ENCODE data around the gene EME2.

EME2 gene

DNA sequence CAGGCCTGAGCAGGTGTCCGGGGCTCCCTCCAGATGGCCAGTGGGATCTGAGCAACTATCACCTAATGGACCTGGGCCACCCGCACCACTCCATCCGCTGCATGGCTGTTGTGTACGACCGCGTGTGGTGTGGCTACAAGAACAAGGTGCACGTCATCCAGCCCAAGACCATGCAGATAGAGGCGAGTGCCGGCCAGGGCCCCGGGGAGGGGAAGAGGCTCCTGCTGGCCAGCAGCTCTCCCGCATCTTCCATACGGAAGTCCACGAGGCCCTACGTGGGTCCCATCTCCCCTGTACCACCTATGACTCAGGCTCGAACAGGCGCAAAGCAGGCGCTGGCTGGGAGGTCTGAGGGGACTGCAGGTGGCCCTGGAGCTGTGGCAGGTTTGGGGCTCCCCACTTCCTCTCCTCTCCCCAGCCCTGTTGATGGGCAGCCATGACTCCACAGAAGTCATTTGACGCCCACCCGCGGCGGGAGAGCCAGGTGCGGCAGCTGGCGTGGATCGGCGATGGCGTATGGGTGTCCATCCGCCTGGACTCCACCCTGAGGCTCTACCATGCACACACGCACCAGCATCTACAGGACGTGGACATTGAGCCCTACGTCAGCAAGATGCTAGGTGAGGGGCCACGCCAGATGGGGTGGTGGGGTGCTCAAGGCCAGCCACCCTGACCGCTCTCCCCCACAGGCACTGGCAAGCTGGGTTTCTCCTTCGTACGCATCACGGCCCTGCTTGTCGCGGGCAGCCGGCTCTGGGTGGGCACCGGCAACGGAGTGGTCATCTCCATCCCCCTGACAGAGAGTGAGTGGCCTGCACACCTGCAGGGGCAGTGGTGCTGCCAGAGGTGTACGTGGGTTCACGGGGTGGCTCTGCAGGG is 5.3 kb upstream of the EME2 start:
- DNase-seq (ENCODE audit: low read depth), result no peak

- no peak for DNase-seq (ENCODE audit: low read depth)
Observed at GRCh38 chr16:1768061-1768766, 4.4 kb upstream of the EME2 start.

GRCh38 chr16:1768767-1769401 is 3.7 kb upstream of the EME2 start:
- no peak for DNase-seq (ENCODE audit: low read depth)

DNA sequence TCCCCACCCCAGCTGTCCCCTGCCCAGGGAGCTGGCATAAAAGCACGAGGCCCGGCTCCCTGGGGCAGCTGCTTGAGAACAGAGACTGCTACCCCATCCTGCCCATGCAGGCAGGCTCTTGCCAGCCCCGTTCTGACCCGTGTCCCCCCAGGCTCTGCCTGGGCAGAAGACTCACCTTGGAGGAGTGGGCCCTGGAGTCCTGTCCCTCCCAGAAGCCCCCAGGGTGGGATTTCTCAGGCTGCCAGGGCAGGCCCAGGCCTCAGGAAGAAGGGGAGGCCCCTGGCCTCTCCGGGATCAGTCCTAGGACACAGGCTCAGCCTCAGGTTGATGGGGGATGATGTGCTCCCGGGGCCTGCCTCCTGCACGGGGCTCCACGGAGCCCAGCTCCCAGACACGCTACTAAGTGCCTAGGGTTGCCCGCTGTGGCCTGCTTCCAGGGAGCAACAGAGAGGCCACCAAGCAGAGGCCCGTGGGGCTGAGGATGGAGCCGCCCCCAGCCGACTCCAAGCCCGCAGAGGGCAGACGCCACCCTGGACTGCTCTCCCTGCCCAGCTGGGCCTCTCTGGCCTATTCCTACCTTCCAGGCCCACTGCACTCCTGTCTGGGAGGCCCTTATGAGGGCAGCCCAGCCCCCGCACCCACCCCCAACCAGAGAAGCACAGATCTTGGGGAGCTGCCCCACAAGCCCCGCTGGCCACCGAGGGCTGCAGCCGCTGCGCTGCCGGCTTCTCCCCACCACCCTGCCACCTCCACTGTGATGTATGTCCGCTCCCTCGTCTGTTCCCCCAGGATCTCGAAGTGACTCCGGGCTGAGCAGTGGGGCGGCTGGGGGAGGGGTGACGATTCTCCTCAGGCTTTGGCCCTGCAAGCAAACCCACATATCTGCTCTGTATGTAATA is 3.0 kb upstream of the EME2 start:
- DNase-seq (ENCODE audit: low read depth), result no peak

DNA sequence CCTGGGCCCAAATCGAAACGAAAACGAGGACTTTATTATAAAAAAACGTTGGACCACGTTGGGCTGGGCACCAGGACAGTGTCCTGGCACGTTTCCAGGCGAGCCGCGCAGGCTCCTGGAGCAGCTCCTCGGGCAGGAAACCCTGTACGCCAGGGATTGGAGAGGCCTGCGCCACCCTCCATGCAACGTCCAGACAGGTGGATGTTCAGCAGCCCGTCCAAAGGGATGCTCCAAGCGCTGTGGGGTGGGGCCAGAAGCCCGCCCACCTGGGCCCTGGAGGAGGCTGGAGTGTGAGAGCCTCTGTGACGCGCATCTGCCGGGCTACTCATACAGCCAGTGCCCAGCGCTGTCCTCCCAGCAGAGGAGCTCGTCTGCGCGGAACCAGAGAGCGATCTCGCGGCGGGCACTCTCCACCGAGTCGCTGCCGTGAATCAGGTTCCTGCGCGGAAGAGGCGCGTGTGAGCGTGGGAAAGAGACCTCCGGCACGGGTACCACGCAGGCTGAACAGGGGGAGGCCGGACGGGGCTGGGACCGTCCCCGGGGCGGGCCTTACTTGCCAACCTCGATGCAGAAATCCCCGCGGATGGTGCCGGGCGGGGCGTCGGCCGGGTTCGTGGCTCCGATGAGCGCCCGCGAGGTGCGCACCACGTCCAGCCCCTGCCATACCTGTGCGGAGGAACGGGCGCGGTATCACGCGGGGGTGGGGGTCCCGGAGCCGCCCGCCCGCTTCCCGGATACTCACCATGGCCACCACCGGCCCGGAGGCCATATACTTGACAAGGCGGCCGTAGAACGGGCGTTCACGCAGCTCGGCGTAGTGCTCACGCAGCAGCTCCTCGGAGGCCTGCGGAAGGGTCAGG is 2.1 kb upstream of the EME2 start:
- peak; percentile 46 for DNase-seq (ENCODE audit: low read depth)

DNA sequence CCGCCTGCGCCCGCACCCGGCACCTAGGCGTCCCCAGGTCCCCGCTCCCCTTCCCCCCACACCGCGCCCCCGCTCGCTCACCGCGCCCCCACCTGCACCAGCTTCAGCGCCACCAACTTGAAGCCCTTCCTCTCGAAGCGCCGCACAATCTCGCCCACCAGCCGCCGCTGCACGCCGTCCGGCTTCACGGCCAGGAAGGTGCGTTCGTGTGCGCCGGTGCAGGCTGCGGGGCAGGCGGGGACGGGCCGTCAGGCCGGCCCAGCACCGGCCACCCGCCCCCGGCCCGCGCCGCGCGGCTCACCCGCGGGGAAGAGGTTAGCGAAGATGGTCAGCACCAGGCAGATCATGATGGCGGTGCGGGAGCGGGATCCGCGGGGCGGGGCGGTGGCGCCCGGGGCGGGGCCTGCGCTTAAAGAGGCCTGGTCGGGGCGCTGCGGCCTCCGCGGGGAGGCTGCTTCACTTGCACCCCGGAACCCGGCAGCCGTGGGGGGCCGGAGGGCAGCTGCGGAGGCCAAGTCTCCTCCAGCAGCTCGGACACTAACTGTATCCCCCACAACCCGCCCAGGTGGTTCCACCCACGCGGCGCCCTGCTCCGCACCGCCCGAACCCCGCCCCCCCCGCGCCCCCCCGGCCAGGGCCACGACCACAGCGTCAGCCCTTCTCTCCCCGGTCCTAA is 1.3 kb upstream of the EME2 start, which contains the start of gene NME3:
Gene NME3, minus strand, starts transcription at position 356 of the 676 bp plus-strand sequence. Its CDS starts 9 bp downstream, at position 347.
- peak; percentile 79 for DNase-seq (ENCODE audit: low read depth)

DNA sequence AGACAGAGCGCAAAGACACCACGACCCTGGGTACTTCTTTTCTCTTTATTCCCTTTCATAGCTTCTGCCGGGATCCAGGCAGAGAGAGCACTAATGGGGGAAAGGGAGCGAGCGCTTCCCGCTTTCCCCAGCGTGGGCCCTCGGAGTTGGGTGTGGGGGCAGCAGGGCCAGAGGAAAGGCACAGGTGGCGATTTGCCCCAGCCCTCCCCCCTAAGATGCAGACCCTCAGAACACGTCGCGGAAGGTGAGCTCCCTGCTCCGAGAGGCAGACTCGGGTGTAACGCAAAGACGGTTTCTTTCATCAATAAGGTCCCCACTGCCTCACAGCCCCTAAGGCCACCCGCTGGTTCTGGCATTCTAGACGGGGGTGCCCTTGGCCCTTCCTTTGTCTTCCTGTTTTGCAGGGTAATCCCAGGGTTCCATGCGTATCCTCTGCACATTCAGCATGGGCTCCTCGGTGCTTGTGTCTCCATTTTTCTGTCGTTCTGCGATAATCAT is 697 bp upstream of the EME2 start:
- no peak for DNase-seq (ENCODE audit: low read depth)

- DNase-seq (ENCODE audit: low read depth), result peak; percentile 79
Observed at GRCh38 chr16:1772908-1773702, 495 bp downstream of the EME2 start, which contains the start of gene MRPS34. MRPS34 (minus strand) TSS chr16:1773134; CDS start chr16:1773119, 15 bp downstream.

- DNase-seq (ENCODE audit: low read depth), result no peak
Observed at GRCh38 chr16:1773703-1774447, 1.3 kb downstream of the EME2 start.

- DNase-seq (ENCODE audit: low read depth), result no peak
Observed at GRCh38 chr16:1774448-1774780, 1.8 kb downstream of the EME2 start.

DNA sequence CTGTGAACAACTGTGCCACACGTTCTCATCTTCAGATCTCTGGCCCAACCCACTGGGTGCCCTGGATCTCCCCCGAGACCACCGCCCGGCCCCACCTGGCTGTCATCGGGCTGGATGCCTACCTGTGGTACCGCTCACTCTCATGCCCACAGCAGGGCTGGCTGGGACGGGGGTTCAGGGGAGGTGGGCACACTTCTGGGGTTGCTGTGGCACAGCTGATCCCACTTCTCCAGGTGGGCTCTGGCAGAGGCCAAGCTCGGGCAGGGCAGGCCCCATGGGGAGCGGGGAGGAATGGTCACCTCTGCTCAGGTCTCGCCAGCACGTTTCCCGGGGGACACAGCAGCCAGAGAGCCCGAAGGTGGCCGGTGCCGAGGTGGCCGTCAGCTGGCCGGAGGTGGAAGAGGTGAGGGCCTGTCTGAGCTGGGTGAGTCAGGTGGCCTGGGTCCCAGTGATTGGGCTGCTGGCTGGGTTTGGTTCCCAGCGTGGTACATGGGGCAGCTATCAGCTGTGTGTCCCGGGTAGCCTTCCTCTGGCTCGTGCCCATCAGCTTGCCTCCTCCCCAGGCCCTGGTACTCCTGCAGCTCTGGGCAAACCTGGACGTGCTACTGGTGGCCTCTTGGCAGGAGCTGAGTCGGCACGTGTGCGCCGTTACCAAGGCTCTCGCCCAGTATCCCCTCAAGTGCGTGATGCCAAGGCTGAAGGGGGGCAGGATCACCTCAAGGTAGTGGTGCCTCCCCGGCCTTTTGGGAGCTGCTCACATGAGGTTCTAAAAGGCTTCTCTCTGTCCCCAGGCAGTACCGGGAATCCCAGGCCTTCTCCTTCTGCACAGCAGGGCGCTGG is 2.6 kb downstream of the EME2 start:
- no peak for DNase-seq (ENCODE audit: low read depth)

DNA sequence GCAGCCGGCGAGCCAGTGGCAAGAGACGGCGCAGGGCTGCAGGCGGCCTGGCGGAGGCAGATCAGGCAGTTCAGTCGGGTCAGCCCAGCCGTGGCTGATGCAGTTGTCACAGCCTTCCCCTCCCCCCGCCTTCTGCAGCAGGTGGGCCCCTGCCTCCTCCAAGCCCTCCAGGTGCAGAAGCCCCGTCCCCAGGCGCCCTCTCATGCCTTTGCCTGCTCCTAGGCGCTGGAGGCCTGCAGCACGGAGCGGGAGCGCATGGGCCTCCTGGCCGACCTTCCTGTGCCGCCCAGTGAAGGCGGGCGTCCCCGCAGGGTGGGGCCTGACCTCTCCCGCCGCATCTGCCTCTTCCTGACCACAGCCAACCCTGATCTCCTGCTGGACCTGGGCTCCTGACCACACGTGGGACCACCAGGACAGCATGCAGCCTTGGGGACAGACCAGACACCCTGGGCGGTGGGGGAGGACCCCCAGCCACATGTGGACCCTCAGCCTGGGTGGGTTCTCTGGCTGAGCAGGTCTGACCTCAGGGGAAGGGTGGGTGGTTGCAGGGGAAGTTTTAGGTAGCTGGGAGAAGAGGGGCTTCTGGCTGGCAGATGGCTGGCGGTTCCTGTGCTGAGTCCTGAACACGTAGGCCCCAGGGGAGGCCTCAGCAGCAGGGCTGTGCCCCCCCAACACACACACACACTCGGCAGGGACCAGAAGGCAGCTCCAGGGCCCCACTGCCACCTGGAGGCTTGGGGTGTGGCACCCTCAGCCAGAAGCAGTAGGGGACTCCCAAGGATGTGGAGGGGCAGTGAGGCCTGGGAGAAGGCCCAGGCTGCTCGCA is 3.4 kb downstream of the EME2 start:
- no peak for DNase-seq (ENCODE audit: low read depth)

DNA sequence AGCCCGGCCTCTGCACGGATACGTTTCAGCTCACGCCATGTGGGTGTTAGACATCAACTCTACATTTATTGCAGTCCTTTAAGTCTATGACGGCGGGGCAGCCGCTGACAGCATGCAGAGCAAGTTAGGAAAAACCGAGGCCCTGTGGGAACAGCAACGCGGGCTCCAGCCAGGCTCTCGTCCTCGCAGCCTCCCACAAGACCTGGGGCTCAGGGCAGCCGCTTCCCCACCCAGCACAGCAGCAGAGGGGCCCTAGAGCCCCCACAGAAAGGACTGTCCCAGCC is 4.0 kb downstream of the EME2 start:
- no peak for DNase-seq (ENCODE audit: low read depth)

DNA sequence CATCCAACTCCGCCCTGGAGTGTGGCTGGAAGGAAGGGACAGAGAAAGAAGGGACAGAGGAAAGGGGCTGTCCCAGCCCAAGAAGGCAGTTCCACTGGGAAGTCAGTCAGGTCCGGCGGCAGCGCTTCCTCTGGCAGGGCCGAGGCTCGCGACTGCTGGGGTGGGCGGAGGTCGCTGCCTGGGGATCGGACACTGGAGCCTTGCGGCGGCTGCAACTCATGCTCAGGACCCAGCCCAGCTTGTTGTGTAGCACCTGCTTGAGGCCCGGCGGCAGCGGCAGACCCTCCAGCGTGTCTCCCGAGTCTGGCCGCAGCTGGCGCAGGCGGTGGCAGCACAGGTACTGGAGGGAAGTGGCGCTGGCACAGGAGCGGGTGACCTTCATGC is 4.4 kb downstream of the EME2 start:
- DNase-seq (ENCODE audit: low read depth), result no peak

DNA sequence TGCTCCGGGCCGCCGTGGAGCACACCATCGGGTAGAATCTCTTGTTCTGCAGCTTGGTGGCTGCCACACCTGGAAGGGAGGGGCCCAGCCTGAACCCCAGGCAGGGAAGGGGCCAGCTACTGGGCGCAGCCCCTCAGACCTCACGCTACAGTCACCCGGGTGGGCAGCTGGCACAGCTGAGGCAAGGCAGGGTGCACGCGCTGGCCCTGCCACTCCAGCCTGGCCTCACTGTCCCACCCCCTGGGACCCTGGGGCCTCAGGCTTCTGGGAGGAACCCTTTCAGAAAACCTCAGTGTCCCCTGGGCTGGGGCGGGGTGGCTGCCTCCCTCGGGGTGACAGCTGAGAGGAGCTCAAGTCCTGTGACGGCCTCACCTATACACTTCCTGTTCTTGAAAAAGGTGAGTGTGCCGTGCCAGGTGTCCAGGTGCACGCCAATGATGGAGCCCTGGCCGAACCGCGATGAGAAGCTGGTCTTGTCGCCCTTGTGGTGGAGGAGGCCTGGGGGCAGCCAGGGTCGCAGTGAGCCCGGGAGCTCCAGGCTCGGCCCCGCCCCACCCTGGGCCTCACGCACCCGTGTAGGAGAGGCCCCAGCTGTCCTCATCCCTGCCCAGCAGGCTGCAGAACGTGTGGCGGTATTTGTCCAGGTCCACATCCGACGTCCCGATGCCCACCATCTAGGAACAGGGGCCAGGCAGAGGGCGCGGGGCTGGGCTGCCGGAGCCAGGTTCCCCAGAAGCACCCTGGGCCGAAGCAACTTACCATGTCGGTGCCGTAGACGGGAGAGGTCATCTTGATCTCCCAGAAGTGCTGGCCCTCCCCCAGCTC is 5.0 kb downstream of the EME2 start:
- no peak for DNase-seq (ENCODE audit: low read depth)
